DOHH2 (cell line): ENCODE measurements around the gene SULT1E1.

ENCODE experiments used
- H3F3A ChIP-seq: fragments of 200-600 bp; sonication (generic), shearing (Covaris generic); 2 replicates; pipeline ENCODE4 v1.6.0; 2016; ENCODE audit warnings: antibody characterized with exemption, mild to moderate bottlenecking; ENCODE audit not compliant: control insufficient read depth, insufficient read depth
- H3K27ac ChIP-seq: fragments of 200-600 bp; sonication (generic); 2 replicates; pipeline ENCODE4 v1.5.1; 2014; ENCODE audit warnings: low read depth, mild to moderate bottlenecking, low read length, moderate library complexity
- H3K27me3 ChIP-seq: fragments of 200-600 bp; sonication (generic); 2 replicates; pipeline ENCODE4 v1.6.1; 2014; ENCODE audit warnings: mild to moderate bottlenecking, low read length, mixed read lengths; ENCODE audit not compliant: control insufficient read depth
- H3K36me3 ChIP-seq: fragments of 200-600 bp; sonication (generic); 2 replicates; pipeline ENCODE4 v1.6.1; 2014; ENCODE audit warnings: mild to moderate bottlenecking, low read length, moderate library complexity, mixed read lengths; ENCODE audit not compliant: control insufficient read depth
- H3K4me1 ChIP-seq: fragments of 200-600 bp; sonication (generic); 2 replicates; pipeline ENCODE4 v1.6.1; 2014; ENCODE audit warnings: mild to moderate bottlenecking, low read length, mixed read lengths; ENCODE audit not compliant: control insufficient read depth
- H3K4me2 ChIP-seq: fragments of 200-600 bp; sonication (generic); 2 replicates; pipeline ENCODE4 v1.6.0; 2014; ENCODE audit warnings: mild to moderate bottlenecking, low read length, moderate library complexity
- H3K4me3 ChIP-seq: fragments of 200-600 bp; sonication (generic); 2 replicates; pipeline ENCODE4 v1.5.1; 2014; ENCODE audit warnings: mild to moderate bottlenecking, low read length, mixed read lengths
- H3K79me2 ChIP-seq: fragments of 200-600 bp; sonication (generic); 2 replicates; pipeline ENCODE4 v1.6.1; 2014; ENCODE audit warnings: mild to moderate bottlenecking, low read length, mixed read lengths; ENCODE audit not compliant: control insufficient read depth
- H3K9me2 ChIP-seq: fragments of 200-600 bp; sonication (generic); replicated peaks from 2 replicates; pipeline ENCODE4 v1.6.1; 2014; ENCODE audit warnings: mild to moderate bottlenecking, low read length, mixed read lengths; ENCODE audit not compliant: control insufficient read depth
- H3K9me3 ChIP-seq: fragments of 200-600 bp; sonication (generic); 2 replicates; pipeline ENCODE4 v1.6.1; 2014; ENCODE audit warnings: antibody characterized with exemption, low read length, mixed read lengths; ENCODE audit not compliant: control insufficient read depth, insufficient read depth
- H4K20me1 ChIP-seq: fragments of 200-600 bp; sonication (generic); 2 replicates; pipeline ENCODE4 v1.6.0; 2014; ENCODE audit warnings: low read depth, mild to moderate bottlenecking, antibody characterized with exemption, low read length, moderate library complexity; ENCODE audit not compliant: control insufficient read depth, insufficient read depth
- EZH2phosphoT487 ChIP-seq: fragments of 200-600 bp; sonication (generic); IDR thresholded peaks from 2 replicates; pipeline ENCODE4 v1.6.1; 2017; ENCODE audit warnings: borderline replicate concordance, mild to moderate bottlenecking, antibody characterized with exemption, low read length, moderate library complexity, mixed read lengths
- TF ChIP-seq, protein P1 (sequence below): fragments of 200-600 bp; sonication (generic); IDR thresholded peaks from one replicate; pipeline ENCODE4 v1.5.1; 2014; ENCODE audit warnings: antibody characterized with exemption, mild to moderate bottlenecking, low read depth, low read length; ENCODE audit not compliant: poor library complexity, severe bottlenecking

SULT1E1 gene

DNA sequence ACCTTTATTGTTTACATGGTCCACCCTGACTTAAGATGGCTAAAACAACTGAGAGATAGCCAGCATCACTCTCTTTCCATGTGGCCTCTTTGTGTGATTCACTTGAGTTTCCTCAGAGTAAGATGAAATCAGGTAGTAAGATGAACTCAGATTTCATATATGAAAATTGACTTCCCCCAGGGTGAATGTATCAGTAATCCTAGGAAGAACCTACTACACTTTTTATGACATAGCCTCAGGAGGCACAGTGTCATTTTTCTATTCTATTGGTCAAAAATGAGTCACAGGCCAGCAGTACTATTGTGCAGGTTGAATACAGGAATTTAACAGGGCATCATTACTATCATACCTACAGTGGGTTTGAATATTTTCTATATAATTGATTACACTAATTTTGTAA lies 14.6 kb upstream of the SULT1E1 start:
- Histone ChIP-seq H3K9me2 (no peaks in the 10 kb centered on the region), H3K27ac (no peak overlapping the region), H3K27me3 (no peaks in the 10 kb centered on the region), H3K9me3 (no peaks in the 10 kb centered on the region), H3K4me2 (no peak overlapping the region), H4K20me1 (no peaks in the 10 kb centered on the region), H3K4me3 (no peak overlapping the region), H3K36me3 (no peaks in the 10 kb centered on the region), H3K79me2 (no peaks in the 10 kb centered on the region), H3K4me1 (no peaks in the 10 kb centered on the region), H3F3A (no peaks in the 10 kb centered on the region)
- TF ChIP-seq EZH2phosphoT487, result no peak
- TF ChIP-seq, protein P1, sequence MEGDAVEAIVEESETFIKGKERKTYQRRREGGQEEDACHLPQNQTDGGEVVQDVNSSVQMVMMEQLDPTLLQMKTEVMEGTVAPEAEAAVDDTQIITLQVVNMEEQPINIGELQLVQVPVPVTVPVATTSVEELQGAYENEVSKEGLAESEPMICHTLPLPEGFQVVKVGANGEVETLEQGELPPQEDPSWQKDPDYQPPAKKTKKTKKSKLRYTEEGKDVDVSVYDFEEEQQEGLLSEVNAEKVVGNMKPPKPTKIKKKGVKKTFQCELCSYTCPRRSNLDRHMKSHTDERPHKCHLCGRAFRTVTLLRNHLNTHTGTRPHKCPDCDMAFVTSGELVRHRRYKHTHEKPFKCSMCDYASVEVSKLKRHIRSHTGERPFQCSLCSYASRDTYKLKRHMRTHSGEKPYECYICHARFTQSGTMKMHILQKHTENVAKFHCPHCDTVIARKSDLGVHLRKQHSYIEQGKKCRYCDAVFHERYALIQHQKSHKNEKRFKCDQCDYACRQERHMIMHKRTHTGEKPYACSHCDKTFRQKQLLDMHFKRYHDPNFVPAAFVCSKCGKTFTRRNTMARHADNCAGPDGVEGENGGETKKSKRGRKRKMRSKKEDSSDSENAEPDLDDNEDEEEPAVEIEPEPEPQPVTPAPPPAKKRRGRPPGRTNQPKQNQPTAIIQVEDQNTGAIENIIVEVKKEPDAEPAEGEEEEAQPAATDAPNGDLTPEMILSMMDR, result no peak

GRCh38 chr4:69861756-69862155 lies 1.8 kb upstream of the SULT1E1 start:
- Histone ChIP-seq H3K9me3 (no peaks in the 10 kb centered on the region), H3K79me2 (no peaks in the 10 kb centered on the region), H3K4me3 (no peak overlapping the region), H3K27ac (no peak overlapping the region), H3F3A (no peaks in the 10 kb centered on the region), H3K36me3 (no peaks in the 10 kb centered on the region), H4K20me1 (no peaks in the 10 kb centered on the region), H3K27me3 (no peaks in the 10 kb centered on the region), H3K4me2 (no peak overlapping the region), H3K9me2 (no peaks in the 10 kb centered on the region), H3K4me1 (no peaks in the 10 kb centered on the region)
- no peak for TF ChIP-seq EZH2phosphoT487
- TF ChIP-seq, protein P1, result no peak

- no peaks in the 10 kb centered on the region for H3K4me1 ChIP-seq
- no peaks in the 10 kb centered on the region for H3K9me3 ChIP-seq
- H3K4me2 ChIP-seq, result no peak overlapping the region
- H3K9me2 ChIP-seq, result no peaks in the 10 kb centered on the region
- no peak overlapping the region for H3K27ac ChIP-seq
- H3K36me3 ChIP-seq, result no peaks in the 10 kb centered on the region
- no peak overlapping the region for H3K4me3 ChIP-seq
- no peaks in the 10 kb centered on the region for H4K20me1 ChIP-seq
- H3K79me2 ChIP-seq, result no peaks in the 10 kb centered on the region
- H3F3A ChIP-seq, result no peaks in the 10 kb centered on the region
- TF ChIP-seq EZH2phosphoT487, result no peak
- TF ChIP-seq, protein P1, result no peak
- H3K27me3 ChIP-seq, result no peaks in the 10 kb centered on the region
Measured at GRCh38 chr4:69860521-69861298, 765 bp upstream of the SULT1E1 start.
